NCI-H748 (cell line): ENCODE measurements around the gene DPEP2.

ENCODE experiments used
- DNase-seq: peaks from one replicate; lab custom pipeline; 2025; ENCODE audit not compliant: unreplicated experiment; lab: John Stamatoyannopoulos, UW

The DPEP2 gene

GRCh38 chr16:67957622-67958021, 41.7 kb downstream of the DPEP2 start:
- no peak for DNase-seq

GRCh38 chr16:67954421-67955196, 44.7 kb downstream of the DPEP2 start:
- no peak for DNase-seq

GRCh38 chr16:67953641-67954375, 45.5 kb downstream of the DPEP2 start:
- no peak for DNase-seq

- DNase-seq, result no peak
These were observed 47.8 kb downstream of the DPEP2 start for GRCh38 chr16:67951485-67951884.

DNA sequence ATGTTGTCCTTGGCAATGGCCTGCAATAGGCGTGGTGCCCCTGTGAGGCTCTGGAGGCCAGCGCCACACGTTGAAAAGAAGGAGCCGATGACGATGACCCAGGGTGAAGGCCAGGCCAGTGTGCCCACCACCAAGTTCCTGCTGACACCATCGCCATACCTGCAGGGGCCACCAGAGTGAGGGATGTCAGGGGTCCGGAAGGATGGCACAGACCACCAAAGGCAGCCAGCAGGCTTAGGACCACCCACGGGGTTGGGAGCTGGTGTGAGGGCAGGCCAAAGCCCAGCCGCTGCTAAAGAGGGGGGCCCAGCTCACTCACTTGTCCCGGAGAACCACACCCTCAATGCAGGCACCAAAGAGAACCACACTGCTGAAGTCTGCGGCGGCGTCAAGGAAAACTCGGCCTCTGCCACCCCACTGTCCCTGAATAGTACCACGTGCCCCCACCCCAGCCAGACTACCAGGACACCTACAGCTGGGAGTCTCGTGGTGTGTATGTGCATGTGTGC, 48.9 kb downstream of the DPEP2 start:
- DNase-seq, result no peak

GRCh38 chr16:67949645-67950044, 49.6 kb downstream of the DPEP2 start:
- no peak for DNase-seq

- DNase-seq, result no peak
These were observed 51.3 kb downstream of the DPEP2 start for GRCh38 chr16:67948015-67948414.

DNA sequence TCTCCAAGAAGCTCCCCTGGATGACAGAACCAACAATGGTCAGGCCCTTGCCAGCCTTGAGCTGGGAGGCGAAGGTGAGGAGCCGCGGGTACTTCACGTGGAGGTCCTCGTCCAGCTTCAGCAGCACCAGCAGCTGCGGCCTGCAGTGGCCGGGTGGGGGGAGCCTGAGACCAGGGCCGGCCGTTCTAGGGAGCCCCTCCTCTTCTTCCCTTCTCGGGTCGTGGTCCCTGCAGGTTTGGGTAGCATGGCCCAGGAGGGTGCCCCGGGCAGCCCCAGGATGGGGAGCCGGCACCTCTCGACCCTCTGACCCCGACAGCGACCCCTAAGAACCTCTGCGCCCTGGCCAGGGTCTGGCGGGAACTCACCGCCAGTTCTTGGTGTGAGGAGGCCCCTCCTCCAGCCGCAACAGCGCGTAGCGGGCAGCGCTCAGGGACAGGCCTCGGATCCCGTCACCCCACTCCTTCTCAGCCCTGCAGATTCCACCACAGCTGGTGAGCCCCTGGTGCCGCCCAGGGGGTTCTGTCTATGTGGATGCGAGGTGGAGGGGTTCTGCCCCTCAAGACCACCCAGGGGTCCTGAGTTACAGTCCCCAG, 52.2 kb downstream of the DPEP2 start:
- DNase-seq, result no peak

- DNase-seq, result no peak
These were observed 53.1 kb downstream of the DPEP2 start for GRCh38 chr16:67946128-67946569.

DNA sequence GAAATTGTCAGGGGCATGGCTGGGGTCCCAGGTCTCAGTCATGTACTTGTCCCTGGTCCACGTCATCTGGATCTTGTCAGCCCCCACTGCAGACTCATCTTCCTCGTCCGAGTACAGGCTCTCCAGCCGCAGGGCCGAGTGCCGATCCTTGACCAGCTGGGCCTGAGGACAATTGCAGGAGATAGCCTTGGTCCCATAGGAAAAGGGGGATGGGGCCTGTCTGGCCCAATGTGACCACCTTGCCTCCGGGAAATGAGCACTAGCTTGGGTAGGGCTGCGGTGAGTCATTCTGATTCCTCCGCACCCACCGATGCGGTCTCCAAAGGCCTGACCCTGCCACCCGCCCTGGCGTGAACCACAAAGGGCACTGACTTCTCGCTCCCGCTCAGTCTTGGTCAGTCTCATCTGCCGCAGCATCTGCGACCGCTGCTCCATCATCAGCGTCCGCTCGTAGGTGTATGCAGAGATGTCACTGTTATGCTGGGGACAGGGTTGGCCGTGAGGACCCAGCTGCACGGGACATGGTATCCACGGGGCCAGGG, 53.8 kb downstream of the DPEP2 start:
- no peak for DNase-seq

GRCh38 chr16:67944690-67945391, 54.4 kb downstream of the DPEP2 start:
- no peak for DNase-seq

DNA sequence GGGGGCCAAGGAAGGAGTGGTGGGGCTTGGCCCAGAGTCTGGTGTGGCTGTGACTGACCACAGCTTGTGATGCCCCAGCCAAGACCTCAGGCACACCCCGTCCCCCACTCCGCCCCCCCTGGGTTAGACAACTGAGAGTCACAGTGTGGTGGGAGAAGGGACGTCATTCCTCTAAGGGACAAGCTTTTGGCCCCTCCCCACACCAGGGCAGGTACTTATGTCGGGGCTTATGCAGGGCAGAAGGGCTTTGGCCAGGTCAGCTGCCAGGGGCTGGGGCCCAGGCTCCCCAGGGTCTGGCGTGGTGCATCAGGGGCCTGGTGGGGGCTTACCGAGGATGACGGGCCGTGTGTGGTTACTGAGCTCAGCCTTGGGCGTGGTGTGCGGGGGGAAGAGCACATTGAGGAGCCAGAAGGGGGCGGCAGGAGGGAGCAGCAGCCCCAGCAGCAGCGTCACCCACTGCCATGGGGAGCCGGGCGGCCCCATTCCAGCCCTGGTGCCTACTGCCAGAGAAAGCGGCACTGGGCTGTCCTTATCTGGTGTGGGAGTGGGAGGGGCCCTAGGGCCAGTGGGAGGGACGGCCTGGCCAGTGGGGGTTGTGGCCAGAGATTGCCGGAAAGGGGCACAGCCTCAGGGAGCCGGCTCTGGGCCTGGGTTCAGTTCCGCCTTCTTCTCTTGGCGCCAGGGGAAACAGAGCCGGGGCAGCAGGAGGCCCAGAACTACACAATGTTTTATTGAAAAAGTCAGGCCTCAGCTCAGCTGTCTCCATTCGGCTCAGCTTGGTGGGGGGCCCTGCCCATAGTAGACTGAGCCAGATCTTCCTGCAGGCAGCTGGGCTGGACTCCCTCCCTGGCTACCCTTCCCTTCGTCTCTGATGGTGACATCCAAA, 55.4 kb downstream of the DPEP2 start, which contains the start of gene LCAT:
Gene LCAT, minus strand, starts transcription at position 502 of the 886 bp plus-strand sequence. Its CDS starts 19 bp downstream, at position 483.
- DNase-seq, result no peak

- DNase-seq, result no peak
These were observed 56.0 kb downstream of the DPEP2 start for GRCh38 chr16:67943256-67943618.

GRCh38 chr16:67942510-67943255, 56.6 kb downstream of the DPEP2 start:
- no peak for DNase-seq

DNA sequence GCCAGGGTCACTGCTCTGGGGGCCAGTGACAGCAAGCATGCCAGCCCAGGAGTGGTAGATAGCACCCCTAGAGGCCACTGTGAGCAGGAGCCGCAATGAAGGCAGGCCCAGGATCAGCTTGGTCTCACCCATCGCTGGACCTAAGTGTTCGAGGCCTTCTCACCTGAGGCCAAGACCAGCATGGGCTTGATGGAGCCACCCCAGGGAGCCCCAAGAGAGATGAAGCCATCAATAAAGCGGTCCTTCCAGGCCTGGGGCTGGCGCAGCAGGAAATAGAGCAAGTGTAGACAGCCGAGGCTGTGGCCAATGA, 57.1 kb downstream of the DPEP2 start:
- DNase-seq, result peak; percentile 13

DNA sequence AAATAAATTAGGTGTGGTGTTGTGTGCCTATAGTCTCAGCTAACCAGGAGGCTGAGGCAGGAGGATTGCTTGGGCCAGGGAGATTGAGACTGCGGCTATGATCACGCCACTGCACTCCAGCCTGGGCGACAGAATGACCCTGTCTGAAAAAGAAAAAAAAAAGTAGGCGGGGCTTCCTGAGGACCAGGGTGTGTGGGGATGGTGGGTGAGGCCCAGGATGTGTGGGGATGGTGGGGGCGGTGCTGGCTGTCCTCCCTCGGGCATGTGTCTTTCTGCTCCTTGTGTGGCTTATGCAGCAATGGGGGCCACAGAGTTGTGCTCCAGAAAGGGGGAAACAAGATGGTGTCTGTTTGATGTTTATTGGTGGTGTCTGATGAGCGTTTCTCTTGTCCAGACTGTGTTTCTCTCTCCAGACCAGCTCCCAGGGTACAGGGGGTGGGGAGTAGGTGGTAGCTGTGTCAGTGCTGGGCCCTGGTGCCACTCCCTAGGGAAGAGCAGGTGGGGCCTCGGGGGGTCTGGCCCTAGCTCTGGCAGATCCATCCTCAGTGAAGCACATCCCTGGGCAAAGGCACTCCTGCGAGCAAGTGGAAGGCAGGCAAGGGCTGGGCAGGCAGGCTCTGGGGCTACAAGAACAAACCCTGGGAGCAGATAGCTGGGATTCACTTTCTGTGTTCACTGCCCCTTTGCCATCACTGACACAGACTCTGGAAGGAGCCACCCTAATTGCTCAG, 57.6 kb downstream of the DPEP2 start:
- DNase-seq, result no peak

- DNase-seq, result no peak
These were observed 58.7 kb downstream of the DPEP2 start for GRCh38 chr16:67940446-67941089.
